H9 (cell line): ENCODE measurements around the gene LRRK1. TPM values are rescaled to one million over a fixed set of nuclear protein-coding genes. Genes with fewer than 3 reads are reported as not detected.
A peak's percentile ranks its signal among the peaks of the same experiment; 100 is the strongest.

Source experiments
- DNase-seq: peaks from one replicate; pipeline ENCODE4 v3.0.0-alpha.2; 2017
- H2AFZ ChIP-seq: one replicate; pipeline ENCODE4 v1.6.1; 2013; ENCODE audit warnings: mild to moderate bottlenecking, low read length, control low read depth, moderate library complexity
- H2AK5ac ChIP-seq: 2 replicates; pipeline ENCODE4 v1.6.1; 2013; ENCODE audit warnings: low read length, control low read depth, mixed read lengths; ENCODE audit not compliant: insufficient read length
- H2BK120ac ChIP-seq: one replicate; pipeline ENCODE4 v1.6.1; 2013; ENCODE audit warnings: low read depth, mild to moderate bottlenecking, low read length, control low read depth, inconsistent platforms; ENCODE audit not compliant: poor library complexity, severe bottlenecking
- H2BK12ac ChIP-seq: 2 replicates; pipeline ENCODE4 v1.6.1; 2013; ENCODE audit warnings: low read length, control low read depth, mixed read lengths, low read depth; ENCODE audit not compliant: insufficient read length
- H2BK15ac ChIP-seq: 2 replicates; pipeline ENCODE4 v1.6.1; 2013; ENCODE audit warnings: low read depth, low read length, control low read depth
- H2BK20ac ChIP-seq: one replicate; pipeline ENCODE4 v1.6.1; 2013; ENCODE audit warnings: low read depth, mild to moderate bottlenecking, low read length, control low read depth, inconsistent platforms; ENCODE audit not compliant: poor library complexity, severe bottlenecking
- H2BK5ac ChIP-seq: 2 replicates; pipeline ENCODE4 v1.6.1; 2013; ENCODE audit warnings: low read length, control low read depth, mixed read lengths; ENCODE audit not compliant: insufficient read length
- H3K14ac ChIP-seq: 2 replicates; pipeline ENCODE4 v1.6.1; 2013; ENCODE audit warnings: low read length, control low read depth; ENCODE audit not compliant: insufficient read depth
- H3K18ac ChIP-seq: 2 replicates; pipeline ENCODE4 v1.6.1; 2013; ENCODE audit warnings: low read depth, mild to moderate bottlenecking, mixed read lengths, low read length, control low read depth; ENCODE audit not compliant: insufficient read length
- H3K23ac ChIP-seq: 2 replicates; pipeline ENCODE4 v1.6.1; 2013; ENCODE audit warnings: low read length, control low read depth, mixed read lengths, low read depth; ENCODE audit not compliant: insufficient read length
- H3K23me2 ChIP-seq: 2 replicates; pipeline ENCODE4 v1.6.1; 2013; ENCODE audit warnings: low read depth, mild to moderate bottlenecking, mixed read lengths, low read length, control low read depth; ENCODE audit not compliant: insufficient read length, poor library complexity, severe bottlenecking
- H3K27ac ChIP-seq: 2 replicates; pipeline ENCODE4 v1.5.1; 2013; ENCODE audit warnings: low read length, control low read depth, mixed read lengths, low read depth; ENCODE audit not compliant: insufficient read length
- H3K27me3 ChIP-seq: 2 replicates; pipeline ENCODE4 v1.6.1; 2013; ENCODE audit warnings: low read length, control low read depth, inconsistent platforms; ENCODE audit not compliant: insufficient read depth
- H3K4ac ChIP-seq: 2 replicates; pipeline ENCODE4 v1.6.1; 2013; ENCODE audit warnings: low read depth, mild to moderate bottlenecking, control low read depth, inconsistent platforms, low read length, moderate library complexity
- H3K4me1 ChIP-seq: 2 replicates; pipeline ENCODE4 v1.6.1; 2013; ENCODE audit warnings: low read length, control low read depth, inconsistent platforms; ENCODE audit not compliant: insufficient read depth
- H3K4me2 ChIP-seq: 2 replicates; pipeline ENCODE4 v1.6.1; 2013; ENCODE audit warnings: low read length, control low read depth, mixed read lengths; ENCODE audit not compliant: insufficient read length, insufficient read depth
- H3K56ac ChIP-seq: 2 replicates; pipeline ENCODE4 v1.6.1; 2013; ENCODE audit warnings: low read depth, mild to moderate bottlenecking, mixed read lengths, low read length, control low read depth; ENCODE audit not compliant: insufficient read length
- H3K79me1 ChIP-seq: 2 replicates; pipeline ENCODE4 v1.6.1; 2013; ENCODE audit warnings: low read depth, mild to moderate bottlenecking, moderate library complexity, low read length, control low read depth, inconsistent platforms; ENCODE audit not compliant: insufficient read depth, poor library complexity, severe bottlenecking
- H3K79me2 ChIP-seq: 2 replicates; pipeline ENCODE4 v1.6.1; 2013; ENCODE audit warnings: low read length, control low read depth, inconsistent platforms; ENCODE audit not compliant: insufficient read depth
- H3K9ac ChIP-seq: 2 replicates; pipeline ENCODE4 v1.6.1; 2013; ENCODE audit warnings: low read length, control low read depth, mixed read lengths; ENCODE audit not compliant: insufficient read length; ENCODE audit errors: extremely low read depth
- H3K9me3 ChIP-seq: one replicate; pipeline ENCODE4 v1.6.1; 2013; ENCODE audit warnings: low read depth, low read length, inconsistent platforms; ENCODE audit not compliant: control insufficient read depth
- H3T11ph ChIP-seq: one replicate; pipeline ENCODE4 v1.6.1; 2013; ENCODE audit warnings: mild to moderate bottlenecking, low read length, control low read depth, inconsistent platforms
- H4K20me1 ChIP-seq: one replicate; pipeline ENCODE4 v1.6.1; 2013; ENCODE audit not compliant: control insufficient read depth, insufficient read length, insufficient read depth
- H4K5ac ChIP-seq: 2 replicates; pipeline ENCODE4 v1.6.1; 2013; ENCODE audit warnings: low read depth, mild to moderate bottlenecking, mixed read lengths, low read length, control low read depth; ENCODE audit not compliant: insufficient read length
- H4K8ac ChIP-seq: replicated peaks from 2 replicates; pipeline ENCODE4 v1.6.1; 2013; ENCODE audit warnings: low read length, control low read depth, mixed read lengths, low read depth; ENCODE audit not compliant: insufficient read length
- H4K91ac ChIP-seq: 2 replicates; pipeline ENCODE4 v1.6.1; 2013; ENCODE audit warnings: low read depth, mild to moderate bottlenecking, moderate library complexity, mixed read lengths, low read length, control low read depth; ENCODE audit not compliant: insufficient read length
- H3K27ac Mint-ChIP-seq, 3 experiments: 2 replicates in 2 of 3; 3 replicates in 1 of 3; pipeline ENCODE4 v1.8.0; 2020 to 2021; ENCODE audit warnings: mixed read lengths in 3 of 3, mild to moderate bottlenecking in 1 of 3, moderate library complexity in 1 of 3
- H3K27me3 Mint-ChIP-seq: 2 replicates; pipeline ENCODE4 v1.8.0; 2021; ENCODE audit warnings: low read depth, mild to moderate bottlenecking, moderate library complexity, mixed read lengths
- H3K36me3 Mint-ChIP-seq, 3 experiments: 2 replicates in 2 of 3; 3 replicates in 1 of 3; pipeline ENCODE4 v1.8.0; 2020 to 2021; ENCODE audit warnings: low read depth in 3 of 3, mixed read lengths in 3 of 3; ENCODE audit not compliant: insufficient read depth in 1 of 3
- H3K4me1 Mint-ChIP-seq, 2 experiments: 2 replicates each; pipeline ENCODE4 v1.8.0; 2020; ENCODE audit warnings: mixed read lengths in 2 of 2
- H3K4me3 Mint-ChIP-seq, 2 experiments: 2 replicates in 1 of 2; 3 replicates in 1 of 2; pipeline ENCODE4 v1.8.0; 2020 to 2021; ENCODE audit warnings: mild to moderate bottlenecking in 2 of 2, mixed read lengths in 2 of 2, moderate library complexity in 1 of 2
- H3K9me3 Mint-ChIP-seq, 2 experiments: 2 replicates in 1 of 2; 3 replicates in 1 of 2; pipeline ENCODE4 v1.8.0; 2020; ENCODE audit warnings: mild to moderate bottlenecking in 2 of 2, mixed read lengths in 2 of 2, moderate library complexity in 1 of 2
- CTCF ChIP-seq: fragments of 200-600 bp; sonication (generic); conservative IDR thresholded peaks from 3 replicates; pipeline ENCODE4 v1.8.0; 2021; ENCODE audit warnings: antibody characterized with exemption, mild to moderate bottlenecking
- WGBS: extraction: QIAGEN DNeasy Blood & Tissue Kit; methylation state at CpG from one replicate; pipeline ENCODE4 v1.1.7; 2013; ENCODE audit warnings: missing lambda C conversion rate, low lambda C conversion rate, mixed read lengths; ENCODE audit not compliant: insufficient read length; ENCODE audit errors: extremely low coverage; 5-methylcytosine and 5-hydroxymethylcytosine counted together
- total RNA-seq: library from RNA; stranded (reverse); gene quantifications from 2 replicates; pipeline ENCODE4 v1.2.1, GENCODE V29; 2021

Gene LRRK1
- total RNA-seq, 1 experiment from 2014 or later = 4.0 TPM

DNA sequence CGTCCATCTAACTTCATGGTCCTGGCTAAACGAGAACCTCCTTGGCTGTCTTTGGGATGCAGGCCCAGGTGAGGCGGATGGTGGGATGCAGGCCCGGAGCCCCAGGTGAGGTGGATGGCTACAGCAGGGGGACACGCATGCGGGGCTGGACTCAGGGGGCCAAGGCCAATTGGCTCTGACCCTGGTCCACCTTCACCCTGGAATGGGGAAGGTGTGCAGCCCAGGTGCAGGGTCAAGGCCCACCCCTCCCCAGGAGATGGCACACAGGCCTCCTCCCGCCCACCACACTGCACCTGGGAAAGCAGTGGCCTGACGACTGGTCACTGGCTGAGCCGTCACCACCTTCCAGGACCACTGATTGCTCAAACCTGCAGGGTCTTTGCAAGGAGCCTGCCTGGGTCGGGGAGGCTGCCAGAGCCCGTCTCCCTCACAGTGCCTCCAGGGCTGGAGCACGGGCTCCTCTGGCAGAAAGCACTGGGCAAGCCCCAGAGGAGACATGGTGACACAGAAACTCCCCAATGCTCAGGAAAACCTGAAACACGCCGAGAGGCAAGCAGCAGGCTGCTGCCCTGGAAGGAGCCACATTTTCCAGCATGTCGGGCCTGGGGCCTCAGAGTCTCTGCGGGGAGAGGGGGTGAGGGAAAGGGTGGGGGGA is 159.6 kb downstream of the LRRK1 start:
- peak overlapping the region; percentile 91 for H3K27ac ChIP-seq
- no peak overlapping the region for H3K23ac ChIP-seq
- H3K4me1 ChIP-seq = peaks cover 11% of the 10 kb centered on the region; the same call in 1 of the 2 replicates
- no peak overlapping the region for H2BK120ac ChIP-seq
- H3K27me3 Mint-ChIP-seq = no peaks in the 10 kb centered on the region; the same call in 1 of the 2 replicates
- no peaks in the 10 kb centered on the region for H3K23me2 ChIP-seq
- no peak overlapping the region for H3T11ph ChIP-seq
- H2BK15ac ChIP-seq = no peak overlapping the region
- peak overlapping the region; percentile 50 for H3K18ac ChIP-seq
- no peaks in the 10 kb centered on the region for H3K79me1 ChIP-seq
- peak overlapping the region; percentile 92 to 100 (median 95); a peak in 6 of 7 replicates for H3K27ac Mint-ChIP-seq
- no peak overlapping the region for H2AFZ ChIP-seq
- H2AK5ac ChIP-seq = no peak overlapping the region
- no peak overlapping the region for H3K9ac ChIP-seq
- H4K20me1 ChIP-seq = no peaks in the 10 kb centered on the region
- no peak overlapping the region for H3K4me2 ChIP-seq
- no peak overlapping the region for H2BK5ac ChIP-seq
- no CpG with 5 or more reads among the region's 16 CpGs for WGBS
- peak; percentile 32 for DNase-seq
- no peak overlapping the region; the same call in 1 of the 2 replicates for H3K4ac ChIP-seq
- no peak overlapping the region for H4K8ac ChIP-seq
- no peaks in the 10 kb centered on the region for H3K79me2 ChIP-seq
- H2BK12ac ChIP-seq = peak overlapping the region; percentile 18
- no peaks in the 10 kb centered on the region for H3K27me3 ChIP-seq
- TF ChIP-seq CTCF = no peak
- H3K56ac ChIP-seq = no peak overlapping the region
- H3K4me1 Mint-ChIP-seq = peaks cover 39 to 46% of the 10 kb centered on the region in 2 experiments
- peaks cover 5 to 6% of the 10 kb centered on the region in 2 experiments for H3K9me3 Mint-ChIP-seq
- no peak overlapping the region for H2BK20ac ChIP-seq
- H4K91ac ChIP-seq = peak overlapping the region; percentile 39
- no peak overlapping the region for H4K5ac ChIP-seq
- 0 out of 2 replicates have a peak overlapping the region, but pooled peaks have one; percentile 2 for H3K14ac ChIP-seq
- H3K36me3 Mint-ChIP-seq = peaks cover 3 to 9% (median 6%) of the 10 kb centered on the region in 3 experiments; a peak in 6 of 7 replicates
- H3K9me3 ChIP-seq = no peaks in the 10 kb centered on the region
- no peak overlapping the region; a peak in 1 of 5 replicates for H3K4me3 Mint-ChIP-seq
